HepG2 (cell line): ENCODE data around the gene C19orf47. TPM values are rescaled to one million over a fixed set of nuclear protein-coding genes. Genes with fewer than 3 reads are reported as not detected.
A peak's percentile ranks its signal among the peaks of the same experiment; 100 is the strongest.

Source experiments
- ATAC-seq: fragments of 200-7000 bp; cut with Tn5 transposase; 3 replicates; pipeline ENCODE4 v1.9.1; 2020; ENCODE audit warnings: mild to moderate bottlenecking, moderate library complexity
- Bru-seq: library from RNA; stranded (reverse); fragments of 400-500 nt; gene quantifications from one replicate; lab custom pipeline; 2021; lab: Mats Ljungman, UMichigan
- BruChase-seq, 2 experiments: library from RNA; stranded (reverse); fragments of 400-500 nt; gene quantifications; one replicate each; lab custom pipeline; 2021; lab: Mats Ljungman, UMichigan
- BruUV-seq: library from RNA; stranded (reverse); fragments of 400-500 nt; replicated peaks from 2 replicates; lab custom pipeline; 2021; lab: Mats Ljungman, UMichigan
- CTCF ChIA-PET: fragments of 300-600 bp; formaldehyde crosslinking; extraction: SDS; loops from one replicate; lab custom pipeline; 2021; ENCODE audit warnings: low total read pairs, inconsistent platforms, low intra/inter-chr PET ratio; lab: Yijun Ruan, JAX
- POLR2A ChIA-PET: fragments of 350-600 bp; sonication (Branson Sonifier 250); formaldehyde crosslinking; loops from one replicate; lab custom pipeline; 2020; ENCODE audit warnings: antibody characterized with exemption, inconsistent platforms; lab: Yijun Ruan, JAX
- DNase-seq: peaks from one replicate; pipeline ENCODE4 v3.0.0-alpha.2; 2015; ENCODE audit warnings: low spot score
- FAIRE-seq: peaks from 3 replicates; lab custom pipeline; 2011; peaks lifted over from hg19 to GRCh38; lab: Jason Lieb, UNC
- H2AFZ ChIP-seq: one replicate; pipeline ENCODE4 v1.6.1; 2011; ENCODE audit warnings: low read length, inconsistent platforms
- H3K27ac ChIP-seq: fragments of 300-600 bp; 3 replicates; pipeline ENCODE4 v1.8.0; 2011; ENCODE audit warnings: mixed run types, mild to moderate bottlenecking, mixed read lengths, low read length, inconsistent platforms; ENCODE audit not compliant: insufficient read depth; ENCODE audit errors: extremely low read length
- H3K27me3 ChIP-seq, 2 experiments: fragments of 200-600 bp in 1 of 2; 2 replicates in 1 of 2; 3 replicates in 1 of 2; pipeline versions ENCODE4 v1.6.0 to v1.8.0; 2011; ENCODE audit warnings: low read length in 2 of 2, mild to moderate bottlenecking in 2 of 2, moderate library complexity in 2 of 2, inconsistent platforms in 1 of 2; ENCODE audit not compliant: insufficient read depth in 2 of 2, control insufficient read depth in 1 of 2
- H3K36me3 ChIP-seq, 2 experiments: fragments of 200-600 bp in 1 of 2; replicated peaks in 1 of 2; 2 replicates in 1 of 2; 3 replicates in 1 of 2; pipeline versions ENCODE4 v1.5.1 to v1.8.0; 2011; ENCODE audit warnings: low read length in 2 of 2, inconsistent platforms in 1 of 2; ENCODE audit not compliant: insufficient read depth in 2 of 2, control insufficient read depth in 1 of 2
- H3K4me1 ChIP-seq: 2 replicates; pipeline ENCODE4 v1.5.1; 2012; ENCODE audit warnings: low read length, inconsistent platforms; ENCODE audit not compliant: insufficient read depth
- H3K4me2 ChIP-seq: 2 replicates; pipeline ENCODE4 v1.6.0; 2011; ENCODE audit warnings: low read depth, low read length, inconsistent platforms
- H3K4me3 ChIP-seq, 3 experiments: fragments of 200-600 bp in 1 of 3; sonication (generic), shearing (Covaris generic) in 1 of 3; replicated peaks in 1 of 3; 2 replicates each; pipeline ENCODE4 v1.5.1; 2011 to 2016; ENCODE audit warnings: low read length in 3 of 3, inconsistent platforms in 2 of 3, low read depth in 2 of 3, mild to moderate bottlenecking in 2 of 3, control low read depth in 1 of 3, mixed read lengths in 1 of 3; ENCODE audit not compliant: insufficient read depth in 1 of 3
- H3K79me2 ChIP-seq: one replicate; pipeline ENCODE4 v1.6.1; 2011; ENCODE audit warnings: low read length, inconsistent platforms; ENCODE audit not compliant: insufficient read depth
- H3K9ac ChIP-seq: 2 replicates; pipeline ENCODE4 v1.6.0; 2011; ENCODE audit warnings: mild to moderate bottlenecking, low read depth, low read length, inconsistent platforms; ENCODE audit not compliant: insufficient read depth
- H3K9me3 ChIP-seq: 2 replicates; pipeline ENCODE4 v1.5.1; 2012; ENCODE audit warnings: mild to moderate bottlenecking, low read length
- H4K20me1 ChIP-seq: 2 replicates; pipeline ENCODE4 v1.6.0; 2011; ENCODE audit warnings: inconsistent platforms, mild to moderate bottlenecking, low read length, moderate library complexity; ENCODE audit not compliant: insufficient read depth
- BRD4 ChIP-seq: sonication (generic); formaldehyde crosslinking; IDR thresholded peaks from 2 replicates; pipeline ENCODE4 v1.4.0; 2020; ENCODE audit warnings: missing genetic modification reagents
- DR1 ChIP-seq: sonication (generic); formaldehyde crosslinking; IDR thresholded peaks from 2 replicates; pipeline ENCODE4 v1.8.0; 2021; ENCODE audit warnings: mild to moderate bottlenecking, missing genetic modification reagents, inconsistent platforms
- GATAD1 ChIP-seq: IDR thresholded peaks from 2 replicates; pipeline ENCODE4 v1.6.1; 2016; ENCODE audit warnings: missing genetic modification reagents, missing compliant biosample characterization
- KLF6 ChIP-seq: IDR thresholded peaks from 2 replicates; pipeline ENCODE4 v1.8.0; 2016; ENCODE audit warnings: missing biosample characterization, missing genetic modification reagents
- SMYD3 ChIP-seq: sonication (generic); formaldehyde crosslinking; IDR thresholded peaks from 2 replicates; pipeline ENCODE4 v1.8.1; 2023; ENCODE audit warnings: mild to moderate bottlenecking, missing genetic modification reagents
- ZBTB26 ChIP-seq: IDR thresholded peaks from 2 replicates; pipeline ENCODE4 v1.6.1; 2016; ENCODE audit warnings: missing compliant biosample characterization, missing genetic modification reagents, borderline replicate concordance
- ZNF280B ChIP-seq: sonication (generic); formaldehyde crosslinking; IDR thresholded peaks from 2 replicates; pipeline ENCODE4 v1.5.0; 2020; ENCODE audit warnings: missing genetic modification reagents, mild to moderate bottlenecking, borderline replicate concordance
- ZNF331 ChIP-seq: sonication (generic); formaldehyde crosslinking; IDR thresholded peaks from 2 replicates; pipeline ENCODE4 v1.4.0; 2020; ENCODE audit warnings: missing genetic modification reagents
- ZNF598 ChIP-seq: sonication (generic); formaldehyde crosslinking; IDR thresholded peaks from 2 replicates; pipeline ENCODE4 v1.5.1; 2020; ENCODE audit warnings: mild to moderate bottlenecking, missing genetic modification reagents, borderline replicate concordance
- ZNF629 ChIP-seq: sonication (generic); formaldehyde crosslinking; conservative IDR thresholded peaks from 2 replicates; pipeline ENCODE4 v1.5.0; 2020; ENCODE audit warnings: missing genetic modification reagents
- WGBS: methylation state at CpG from one replicate; pipeline ENCODE4 v1.1.6; 2017; ENCODE audit warnings: low lambda C conversion rate; 5-methylcytosine and 5-hydroxymethylcytosine counted together
- in situ Hi-C: cut with HindIII; loops from 2 replicates; pipeline ENCODE4 v1.10.0; 2017; ENCODE audit warnings: low pct_unique_long_range_greater_than_20kb; ENCODE audit not compliant: extremely low pct_ligation_motif_present
- intact Hi-C: fragments of 100-400 bp; cut with micrococcal nuclease; formaldehyde crosslinking; loops from one replicate; pipeline ENCODE4 v1.10.0; 2022; ENCODE audit not compliant: unreplicated experiment
- long read RNA-seq, 2 experiments: library from RNA in 1 of 2; library from polyadenylated mRNA in 1 of 2; stranded (forward) in 1 of 2; unstranded in 1 of 2; transcript quantifications; one replicate each; pipeline ENCODE4 v2.0.0, GENCODE V29; 2019 to 2022
- polyA minus RNA-seq, 3 experiments: library from RNA; depleted of rRNA, polyadenylated mRNA; stranded (reverse); fragments of >200 nt; gene quantifications; 2 replicates each; pipeline ENCODE4 v1.2.3, GENCODE V29; 2011; ENCODE audit warnings: low replicate concordance in 1 of 3
- polyA plus RNA-seq, 8 experiments: library from polyadenylated mRNA; depleted of rRNA in 3 of 8; stranded (reverse) in 7 of 8; unstranded in 1 of 8; fragments of >200 nt; fragmentation: Illumina TruSeq in 4 of 8; extraction: Trizol in 4 of 8; gene quantifications; 2 replicates each; pipeline versions ENCODE4 v1.2.1 to v1.2.3, GENCODE V29; 2011 to 2016; ENCODE audit warnings: low read depth in 4 of 8, missing spikeins in 1 of 8, mixed read lengths in 1 of 8; ENCODE audit not compliant: insufficient read depth in 1 of 8
- total RNA-seq, 5 experiments: library from RNA; depleted of rRNA; stranded (reverse); fragments of >200 nt; fragmentation: Illumina TruSeq; extraction: Trizol; gene quantifications; 2 replicates each; pipeline ENCODE4 v1.2.3, GENCODE V29; 2016; ENCODE audit warnings: low read depth in 1 of 5

C19orf47 gene
- total RNA-seq (2016; rRNA removed; fragmentation: Illumina TruSeq; extraction: Trizol): 6.8 and 8.1 TPM in 2 replicates
- 12.5 and 13.5 TPM in 2 replicates for total RNA-seq (2016; cell fraction: cytosol; rRNA removed; fragmentation: Illumina TruSeq; extraction: Trizol; ENCODE audit: low read depth)
- total RNA-seq (2016; cell fraction: insoluble cytoplasmic fraction; rRNA removed; fragmentation: Illumina TruSeq; extraction: Trizol): 5.6 and 9.0 TPM in 2 replicates
- 18.7 and 22.9 TPM in 2 replicates for total RNA-seq (2016; cell fraction: membrane; rRNA removed; fragmentation: Illumina TruSeq; extraction: Trizol)
- 3.6 and 5.4 TPM in 2 replicates for total RNA-seq (2016; cell fraction: nucleus; rRNA removed; fragmentation: Illumina TruSeq; extraction: Trizol)
- polyA plus RNA-seq (2011; rRNA removed): 10.6 and 11.1 TPM in 2 replicates
- 6.7 and 7.2 TPM in 2 replicates for polyA plus RNA-seq (2011; cell fraction: cytosol; rRNA removed)
- polyA plus RNA-seq (2011; cell fraction: nucleus; rRNA removed): 10.7 and 10.8 TPM in 2 replicates
- polyA plus RNA-seq (2012): 3.6 and 4.2 TPM in 2 replicates
- polyA plus RNA-seq (2016; cell fraction: cytosol; fragmentation: Illumina TruSeq; extraction: Trizol; ENCODE audit: low read depth): 12.8 and 17.0 TPM in 2 replicates
- polyA plus RNA-seq (2016; cell fraction: insoluble cytoplasmic fraction; fragmentation: Illumina TruSeq; extraction: Trizol; ENCODE audit: low read depth): 9.6 and 11.1 TPM in 2 replicates
- polyA plus RNA-seq (2016; cell fraction: membrane; fragmentation: Illumina TruSeq; extraction: Trizol; ENCODE audit: low read depth): 23.8 and 24.6 TPM in 2 replicates
- polyA plus RNA-seq (2016; cell fraction: nucleus; fragmentation: Illumina TruSeq; extraction: Trizol; ENCODE audit: insufficient read depth, low read depth): 12.8 and 13.4 TPM in 2 replicates
- 18.0 and 74.8 TPM in 2 replicates for polyA minus RNA-seq (2011; rRNA and poly(A)+ RNA removed; ENCODE audit: low replicate concordance)
- polyA minus RNA-seq (2011; cell fraction: cytosol; rRNA and poly(A)+ RNA removed): 7.0 and 8.4 TPM in 2 replicates
- polyA minus RNA-seq (2011; cell fraction: nucleus; rRNA and poly(A)+ RNA removed): 6.8 and 7.3 TPM in 2 replicates
- percentile 44 among the genes with signal in this experiment for Bru-seq, nascent RNA
- percentile 47 among the genes with signal in this experiment for BruChase-seq, experiment 1, labeled RNA remaining after a 6-hour chase
- percentile 45 among the genes with signal in this experiment for BruChase-seq, experiment 2, labeled RNA remaining after a 2-hour chase
- long read RNA-seq, experiment 1, partial matches to known transcripts: 3 of 9 reads
- long read RNA-seq, experiment 1, other reads (novel, unspliced or antisense): 4 of 9 reads
- long read RNA-seq, experiment 2, partial matches to known transcripts: 3 of 19 reads
- long read RNA-seq, experiment 2, other reads (novel, unspliced or antisense): 12 of 19 reads

- in situ Hi-C loops: no loop called here
- H4K20me1 ChIP-seq: no peaks in the 10 kb centered on the region; the same call in 1 of the 2 replicates
- H3K9ac ChIP-seq: peak within 1 kb of the TSS; percentile 88
- peak within 1 kb of the TSS; percentile 57 for H3K27ac ChIP-seq
- peak; percentile 72 for FAIRE-seq
- H3K4me3 ChIP-seq: peak within 1 kb of the TSS; percentile 80 to 98 (median 92)
- BruUV-seq: no TSS peak
- H3K36me3 ChIP-seq: no peaks in the 10 kb centered on the region
- peak within 1 kb of the TSS; percentile 100 for H3K4me2 ChIP-seq
- intact Hi-C loops: loop anchor here (10.0 kb wide), 1 partner anchor 76 kb away; the partner anchor contains the start of gene SERTAD1
- POLR2A ChIA-PET: interaction anchor here (0.6 to 1.5 kb wide), 16 partner anchors 9 to 1511 kb away, joined by 3 to 12 read pairs (median 3); partner anchors contain the start of genes BLVRB and SERTAD1
- no peaks in the 10 kb centered on the region; a peak in 1 of 5 replicates for H3K27me3 ChIP-seq
- H3K79me2 ChIP-seq: peaks cover 21% of the 10 kb centered on the region
- under 1% methylated on average over 39 of the region's 77 CpGs for WGBS
- CTCF ChIA-PET: no interaction called here
- ATAC-seq: peak; percentile 99
- H3K4me1 ChIP-seq: peaks cover 16% of the 10 kb centered on the region
- no peaks in the 10 kb centered on the region for H3K9me3 ChIP-seq
- DNase-seq: peak; percentile 97
- H2AFZ ChIP-seq: peak within 1 kb of the TSS; percentile 74
- TF ChIP-seq SMYD3 (0 out of 2 replicates have a peak, but pooled peaks have one; percentile 29), GATAD1 (CRISPR knock-in tag) (peak; percentile 93), ZNF598 (CRISPR knock-in tag) (peak; percentile 61; the same call in 1 of the 2 replicates), DR1 (CRISPR knock-in tag) (peak; percentile 65; the same call in 1 of the 2 replicates), ZNF629 (CRISPR knock-in tag) (peak; percentile 90), ZNF280B (CRISPR knock-in tag) (0 out of 2 replicates have a peak, but pooled peaks have one; percentile 33), BRD4 (CRISPR knock-in tag) (no peak), ZBTB26 (CRISPR knock-in tag) (peak; percentile 51; the same call in 1 of the 2 replicates), KLF6 (CRISPR knock-in tag) (peak; percentile 36; the same call in 1 of the 2 replicates), ZNF331 (CRISPR knock-in tag) (peak; percentile 54; the same call in 1 of the 2 replicates)
These were observed at the start of gene C19orf47, which contains the start of gene PLD3 for GRCh38 chr19:40348125-40348913. Gene C19orf47 (minus strand): TSS chr19:40348397. CDS start chr19:40341857, 6,540 bp downstream. Gene PLD3 (plus strand): TSS chr19:40348695. CDS start chr19:40366484, 17,789 bp downstream.
